OCI-LY1 (cell line): ENCODE data around the gene CHST4.

Experiments
- H2AFZ ChIP-seq: fragments of 200-600 bp; sonication (generic), shearing (Covaris generic); 2 replicates; pipeline ENCODE4 v1.6.0; 2014; ENCODE audit warnings: antibody characterized with exemption, mild to moderate bottlenecking, low read length
- H3F3A ChIP-seq: fragments of 200-600 bp; sonication (generic), shearing (Covaris generic); 2 replicates; pipeline ENCODE4 v1.6.0; 2014; ENCODE audit warnings: mild to moderate bottlenecking, antibody characterized with exemption, low read length, moderate library complexity; ENCODE audit not compliant: insufficient read depth
- H3K27ac ChIP-seq: fragments of 200-600 bp; sonication (generic); 2 replicates; pipeline ENCODE4 v1.5.1; 2014; ENCODE audit warnings: low read length, mixed run types, mild to moderate bottlenecking, low read depth; ENCODE audit not compliant: poor library complexity, severe bottlenecking
- H3K27me3 ChIP-seq: fragments of 200-600 bp; sonication (generic); 2 replicates; pipeline ENCODE4 v1.6.0; 2014; ENCODE audit warnings: antibody characterized with exemption, mild to moderate bottlenecking, low read length, moderate library complexity; ENCODE audit not compliant: insufficient read depth
- H3K36me3 ChIP-seq: fragments of 200-600 bp; sonication (generic); 2 replicates; pipeline ENCODE4 v1.6.1; 2014; ENCODE audit warnings: mild to moderate bottlenecking, antibody characterized with exemption, low read length, moderate library complexity, mixed read lengths; ENCODE audit not compliant: insufficient read depth
- H3K4me1 ChIP-seq: fragments of 200-600 bp; sonication (generic); 2 replicates; pipeline ENCODE4 v1.5.1; 2014; ENCODE audit warnings: mild to moderate bottlenecking, low read length, moderate library complexity; ENCODE audit not compliant: insufficient read depth, severe bottlenecking
- H3K4me2 ChIP-seq: fragments of 200-600 bp; sonication (generic), shearing (Covaris generic); 2 replicates; pipeline ENCODE4 v1.6.1; 2014; ENCODE audit warnings: low read length
- H3K4me3 ChIP-seq: fragments of 200-600 bp; sonication (generic); 2 replicates; pipeline ENCODE4 v1.5.1; 2014; ENCODE audit warnings: low read length, low read depth, mild to moderate bottlenecking, mixed read lengths; ENCODE audit not compliant: poor library complexity, severe bottlenecking
- H3K79me2 ChIP-seq: fragments of 200-600 bp; shearing (Covaris generic); 2 replicates; pipeline ENCODE4 v1.6.1; 2016; ENCODE audit warnings: mixed run types, low read length, mixed read lengths; ENCODE audit not compliant: insufficient read depth
- H3K9ac ChIP-seq: fragments of 200-600 bp; sonication (generic), shearing (Covaris generic); 2 replicates; pipeline ENCODE4 v1.6.1; 2014; ENCODE audit warnings: mild to moderate bottlenecking, low read length, mixed read lengths
- H3K9me2 ChIP-seq: fragments of 200-600 bp; sonication (generic), shearing (Covaris generic); 2 replicates; pipeline ENCODE4 v1.6.1; 2014; ENCODE audit warnings: low read depth, mild to moderate bottlenecking, low read length, mixed read lengths
- H3K9me3 ChIP-seq: fragments of 200-600 bp; shearing (Covaris generic); 2 replicates; pipeline ENCODE4 v1.6.1; 2014; ENCODE audit warnings: low read length, mixed read lengths
- H4K20me1 ChIP-seq: fragments of 200-600 bp; sonication (generic), shearing (Covaris generic); 2 replicates; pipeline ENCODE4 v1.6.0; 2016; ENCODE audit warnings: mild to moderate bottlenecking, low read length; ENCODE audit not compliant: insufficient read depth
- CTCF ChIP-seq: fragments of 200-600 bp; sonication (generic), shearing (Covaris generic); IDR thresholded peaks from 2 replicates; pipeline ENCODE4 v1.5.1; 2017; ENCODE audit warnings: mild to moderate bottlenecking, antibody characterized with exemption, low read length, moderate library complexity, mixed read lengths
- EZH2 ChIP-seq: fragments of 200-600 bp; sonication (generic), shearing (Covaris generic); IDR thresholded peaks from 2 replicates; pipeline ENCODE4 v1.8.0; 2017; ENCODE audit warnings: borderline replicate concordance, mixed run types, mild to moderate bottlenecking, antibody characterized with exemption, low read length, moderate library complexity, mixed read lengths

The CHST4 gene

GRCh38 chr16:71567931-71568330 lies 41.7 kb downstream of the CHST4 start:
- H3K27me3 ChIP-seq = 0 out of 2 replicates have a peak, but pooled peaks cover 4% of the 10 kb centered on the region
- H3K4me2 ChIP-seq = no peak overlapping the region
- no peaks in the 10 kb centered on the region for H3K36me3 ChIP-seq
- no peaks in the 10 kb centered on the region for H3F3A ChIP-seq
- no peaks in the 10 kb centered on the region for H3K9me3 ChIP-seq
- TF ChIP-seq CTCF (no peak), EZH2 (no peak)
- H3K9ac ChIP-seq = no peak overlapping the region
- H3K79me2 ChIP-seq = no peaks in the 10 kb centered on the region
- H2AFZ ChIP-seq = no peak overlapping the region
- no peaks in the 10 kb centered on the region for H4K20me1 ChIP-seq
- H3K9me2 ChIP-seq = no peaks in the 10 kb centered on the region
- H3K4me1 ChIP-seq = peaks cover 22% of the 10 kb centered on the region
- no peak overlapping the region for H3K27ac ChIP-seq
- H3K4me3 ChIP-seq = no peak overlapping the region

GRCh38 chr16:71568551-71568950 lies 42.3 kb downstream of the CHST4 start:
- no peak overlapping the region for H2AFZ ChIP-seq
- no peak overlapping the region for H3K27ac ChIP-seq
- no peaks in the 10 kb centered on the region for H3K36me3 ChIP-seq
- H3K9ac ChIP-seq = no peak overlapping the region
- no peaks in the 10 kb centered on the region for H3K9me3 ChIP-seq
- H3K79me2 ChIP-seq = no peaks in the 10 kb centered on the region
- TF ChIP-seq CTCF (no peak), EZH2 (no peak)
- peaks cover 22% of the 10 kb centered on the region for H3K4me1 ChIP-seq
- H3F3A ChIP-seq = no peaks in the 10 kb centered on the region
- no peaks in the 10 kb centered on the region for H4K20me1 ChIP-seq
- H3K9me2 ChIP-seq = no peaks in the 10 kb centered on the region
- 0 out of 2 replicates have a peak, but pooled peaks cover 4% of the 10 kb centered on the region for H3K27me3 ChIP-seq
- no peak overlapping the region for H3K4me3 ChIP-seq
- H3K4me2 ChIP-seq = no peak overlapping the region

GRCh38 chr16:71569621-71570020 lies 43.4 kb downstream of the CHST4 start:
- Histone ChIP-seq H3K9me2 (no peaks in the 10 kb centered on the region), H3K27me3 (0 out of 2 replicates have a peak, but pooled peaks cover 4% of the 10 kb centered on the region), H2AFZ (no peak overlapping the region), H3K4me3 (no peak overlapping the region), H3K4me1 (peaks cover 13% of the 10 kb centered on the region), H3K4me2 (no peak overlapping the region), H3K79me2 (no peaks in the 10 kb centered on the region), H3K9me3 (no peaks in the 10 kb centered on the region), H4K20me1 (no peaks in the 10 kb centered on the region), H3K27ac (no peak overlapping the region), H3K36me3 (no peaks in the 10 kb centered on the region), H3F3A (no peaks in the 10 kb centered on the region), H3K9ac (no peak overlapping the region)
- TF ChIP-seq CTCF (no peak), EZH2 (no peak)
